ENCODE results near the gene WHRN. TPM values are rescaled to one million over a fixed set of nuclear protein-coding genes. Genes with fewer than 3 reads are reported as not detected.

Gene WHRN
- total and polyA plus RNA-seq, 9 of the 15 experiments (the other 6 are each of a cell fraction or from before 2014, with no cell fraction given) = 0.31 to 14.1 (median 3.0) TPM

- TF ChIP-seq, protein P1, sequence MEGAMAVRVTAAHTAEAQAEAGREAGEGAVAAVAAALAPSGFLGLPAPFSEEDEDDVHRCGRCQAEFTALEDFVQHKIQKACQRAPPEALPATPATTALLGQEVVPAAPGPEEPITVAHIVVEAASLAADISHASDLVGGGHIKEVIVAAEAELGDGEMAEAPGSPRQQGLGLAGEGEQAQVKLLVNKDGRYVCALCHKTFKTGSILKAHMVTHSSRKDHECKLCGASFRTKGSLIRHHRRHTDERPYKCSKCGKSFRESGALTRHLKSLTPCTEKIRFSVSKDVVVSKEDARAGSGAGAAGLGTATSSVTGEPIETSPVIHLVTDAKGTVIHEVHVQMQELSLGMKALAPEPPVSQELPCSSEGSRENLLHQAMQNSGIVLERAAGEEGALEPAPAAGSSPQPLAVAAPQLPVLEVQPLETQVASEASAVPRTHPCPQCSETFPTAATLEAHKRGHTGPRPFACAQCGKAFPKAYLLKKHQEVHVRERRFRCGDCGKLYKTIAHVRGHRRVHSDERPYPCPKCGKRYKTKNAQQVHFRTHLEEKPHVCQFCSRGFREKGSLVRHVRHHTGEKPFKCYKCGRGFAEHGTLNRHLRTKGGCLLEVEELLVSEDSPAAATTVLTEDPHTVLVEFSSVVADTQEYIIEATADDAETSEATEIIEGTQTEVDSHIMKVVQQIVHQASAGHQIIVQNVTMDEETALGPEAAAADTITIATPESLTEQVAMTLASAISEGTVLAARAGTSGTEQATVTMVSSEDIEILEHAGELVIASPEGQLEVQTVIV (CRISPR knock-in tag; IDR thresholded peaks at IDR 0.05; ENCODE audit: borderline replicate concordance) = no peak
- TF ChIP-seq CREBBP (IDR thresholded peaks at IDR 0.05; ENCODE audit: low read depth, low read length) (no peak), SMAD4 (CRISPR knock-in tag; conservative IDR thresholded peaks at IDR 0.05) (peak; percentile 89), ZZZ3 (IDR thresholded peaks at IDR 0.05) (no peak), JUND (IDR thresholded peaks at IDR 0.05; ENCODE audit: borderline replicate concordance, low read depth, low read length) (peak; percentile 59; the same call in 1 of the 2 replicates), JUND (tag; IDR thresholded peaks at IDR 0.05; ENCODE audit: borderline replicate concordance, low read depth, low read length) (no peak; the same call in 2 of the 3 replicates), ZSCAN32 (CRISPR knock-in tag; IDR thresholded peaks at IDR 0.05) (peak; percentile 87), CEBPG (CRISPR knock-in tag; IDR thresholded peaks at IDR 0.05) (peak; percentile 98), CEBPG (tag; conservative IDR thresholded peaks at IDR 0.05 in 1 of 2, IDR thresholded peaks at IDR 0.05 in 1 of 2) (peak; percentile 83 to 96), EP300 (IDR thresholded peaks at IDR 0.05; ENCODE audit: low read length) (peak; percentile 94), MYC (IDR thresholded peaks at IDR 0.05; ENCODE audit: low read depth, low read length) (peak; percentile 99), MYC (CRISPR knock-in tag; IDR thresholded peaks at IDR 0.05; ENCODE audit: borderline replicate concordance, low read depth) (peak; percentile 45), ZNF584 (CRISPR knock-in tag; IDR thresholded peaks at IDR 0.05; ENCODE audit: low read depth) (0 out of 2 replicates have a peak, but pooled peaks have one; percentile 61), NR2C1 (IDR thresholded peaks at IDR 0.05) (no peak), NR2C1 (tag; IDR thresholded peaks at IDR 0.05) (0 out of 2 replicates have a peak, but pooled peaks have one; percentile 26), ZNF511 (CRISPR knock-in tag; IDR thresholded peaks at IDR 0.05) (0 out of 2 replicates have a peak, but pooled peaks have one; percentile 10), TFAP4 (CRISPR knock-in tag; IDR thresholded peaks at IDR 0.05; ENCODE audit: borderline replicate concordance) (peak; percentile 86), POLR3A (IDR thresholded peaks at IDR 0.05; ENCODE audit: borderline replicate concordance, extremely low read depth, insufficient read depth, insufficient read length) (no peak), ARID3B (CRISPR knock-in tag; IDR thresholded peaks at IDR 0.05; ENCODE audit: borderline replicate concordance) (no peak)
- TF ChIP-seq, protein P2, sequence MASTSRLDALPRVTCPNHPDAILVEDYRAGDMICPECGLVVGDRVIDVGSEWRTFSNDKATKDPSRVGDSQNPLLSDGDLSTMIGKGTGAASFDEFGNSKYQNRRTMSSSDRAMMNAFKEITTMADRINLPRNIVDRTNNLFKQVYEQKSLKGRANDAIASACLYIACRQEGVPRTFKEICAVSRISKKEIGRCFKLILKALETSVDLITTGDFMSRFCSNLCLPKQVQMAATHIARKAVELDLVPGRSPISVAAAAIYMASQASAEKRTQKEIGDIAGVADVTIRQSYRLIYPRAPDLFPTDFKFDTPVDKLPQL (IDR thresholded peaks at IDR 0.05; ENCODE audit: extremely low read depth, insufficient read length) = no peak
These were observed 108.6 kb downstream of the WHRN start (continued) for GRCh38 chr9:114396558-114397218.

Data from K562 (cell line).